ENCODE data around the gene EHBP1. TPM values are rescaled to one million over a fixed set of nuclear protein-coding genes. Genes with fewer than 3 reads are reported as not detected.
"Not testable (repeated sequence)": the region's sequence is repeated elsewhere in the genome, so short reads cannot be mapped to it uniquely, and the experiment has no call there.

The EHBP1 gene
- total and polyA plus RNA-seq, 5 donors from 2014 or later: 8.5 to 25.6 (median 10.0) TPM

GRCh38 chr2:63064197-63064596, 358.7 kb downstream of the EHBP1 start:
- peaks cover 0 to 6% (median 0%) of the 10 kb centered on the region in 7 donors for H3K9me3 Mint-ChIP-seq
- Histone ChIP-seq H3K4me3 (ENCODE audit: low read depth, low read length) (no peak overlapping the region), H3K4me1 (ENCODE audit: control insufficient read depth, insufficient read depth, low read length, poor library complexity, severe bottlenecking) (peaks cover 9% of the 10 kb centered on the region), H3K36me3 (ENCODE audit: control insufficient read depth, insufficient read depth, low read length) (no peaks in the 10 kb centered on the region), H3K27me3 (ENCODE audit: control insufficient read depth, insufficient read depth, low read length) (peaks cover 54% of the 10 kb centered on the region), H3K27ac (ENCODE audit: insufficient read depth, low read length, poor library complexity, severe bottlenecking) (no peak overlapping the region), H3K9me3 (ENCODE audit: control insufficient read depth in 2 of 2, low read length in 2 of 2) (peaks cover 0 to 2% of the 10 kb centered on the region in 2 experiments)
- H3K36me3 Mint-ChIP-seq: no peaks in the 10 kb centered on the region
- DNase-seq (no peak), ATAC-seq (ENCODE audit: low read depth in 2 of 2) (no peak)
- H3K27ac Mint-ChIP-seq: no peak overlapping the region
- H3K4me1 Mint-ChIP-seq: peaks cover 0 to 6% (median 5%) of the 10 kb centered on the region in 4 donors
- no peak overlapping the region for H3K4me3 Mint-ChIP-seq
- H3K27me3 Mint-ChIP-seq: peaks cover 65% of the 10 kb centered on the region

- Histone ChIP-seq H3K27me3 (ENCODE audit: control insufficient read depth, insufficient read depth, low read length) (peaks cover 57% of the 10 kb centered on the region), H3K4me3 (ENCODE audit: low read depth, low read length) (no peak overlapping the region), H3K9me3 (ENCODE audit: control insufficient read depth in 2 of 2, low read length in 2 of 2) (peaks cover 0 to 2% of the 10 kb centered on the region in 2 experiments), H3K36me3 (ENCODE audit: control insufficient read depth, insufficient read depth, low read length) (no peaks in the 10 kb centered on the region), H3K4me1 (ENCODE audit: control insufficient read depth, insufficient read depth, low read length, poor library complexity, severe bottlenecking) (peaks cover 5% of the 10 kb centered on the region), H3K27ac (ENCODE audit: insufficient read depth, low read length, poor library complexity, severe bottlenecking) (no peak overlapping the region)
- Mint-ChIP-seq H3K4me1 (peaks cover 0 to 6% (median 5%) of the 10 kb centered on the region in 4 donors), H3K27me3 (peaks cover 70% of the 10 kb centered on the region), H3K4me3 (no peak overlapping the region), H3K36me3 (no peaks in the 10 kb centered on the region), H3K27ac (no peak overlapping the region), H3K9me3 (peaks cover 0 to 6% (median 0%) of the 10 kb centered on the region in 7 donors)
- ATAC-seq (ENCODE audit: low read depth in 2 of 2): no peak
- DNase-seq: no peak
These were observed 359.1 kb downstream of the EHBP1 start for GRCh38 chr2:63064661-63065060.

- Histone ChIP-seq H3K4me3 (ENCODE audit: low read depth, low read length) (no peak overlapping the region), H3K4me1 (ENCODE audit: control insufficient read depth, insufficient read depth, low read length, poor library complexity, severe bottlenecking) (no peaks in the 10 kb centered on the region), H3K9me3 (ENCODE audit: control insufficient read depth in 2 of 2, low read length in 2 of 2) (peaks cover 0 to 2% of the 10 kb centered on the region in 2 experiments), H3K27ac (ENCODE audit: insufficient read depth, low read length, poor library complexity, severe bottlenecking) (no peak overlapping the region), H3K36me3 (ENCODE audit: control insufficient read depth, insufficient read depth, low read length) (no peaks in the 10 kb centered on the region), H3K27me3 (ENCODE audit: control insufficient read depth, insufficient read depth, low read length) (peaks cover 48% of the 10 kb centered on the region)
- no peaks in the 10 kb centered on the region for H3K4me1 Mint-ChIP-seq
- no peaks in the 10 kb centered on the region for H3K36me3 Mint-ChIP-seq
- H3K27me3 Mint-ChIP-seq: peaks cover 57% of the 10 kb centered on the region
- peaks cover 0 to 6% (median 0%) of the 10 kb centered on the region in 7 donors for H3K9me3 Mint-ChIP-seq
- ATAC-seq (ENCODE audit: low read depth in 2 of 2): no peak
- no peak overlapping the region for H3K27ac Mint-ChIP-seq
- DNase-seq: no peak
- no peak overlapping the region for H3K4me3 Mint-ChIP-seq
These were observed 360.8 kb downstream of the EHBP1 start for GRCh38 chr2:63066265-63066664.

GRCh38 chr2:63066838-63067237, 361.3 kb downstream of the EHBP1 start:
- Histone ChIP-seq H3K36me3 (ENCODE audit: control insufficient read depth, insufficient read depth, low read length) (no peaks in the 10 kb centered on the region), H3K9me3 (ENCODE audit: control insufficient read depth in 2 of 2, low read length in 2 of 2) (peaks cover 0 to 2% of the 10 kb centered on the region in 2 experiments), H3K27ac (ENCODE audit: insufficient read depth, low read length, poor library complexity, severe bottlenecking) (no peak overlapping the region), H3K4me1 (ENCODE audit: control insufficient read depth, insufficient read depth, low read length, poor library complexity, severe bottlenecking) (no peaks in the 10 kb centered on the region), H3K4me3 (ENCODE audit: low read depth, low read length) (no peak overlapping the region), H3K27me3 (ENCODE audit: control insufficient read depth, insufficient read depth, low read length) (peaks cover 42% of the 10 kb centered on the region)
- Mint-ChIP-seq H3K4me1 (no peaks in the 10 kb centered on the region), H3K36me3 (no peaks in the 10 kb centered on the region), H3K4me3 (no peak overlapping the region), H3K27ac (no peak overlapping the region), H3K9me3 (peaks cover 0 to 6% (median 0%) of the 10 kb centered on the region in 7 donors), H3K27me3 (peaks cover 52% of the 10 kb centered on the region)
- no peak for DNase-seq
- ATAC-seq (ENCODE audit: low read depth in 2 of 2): no peak

GRCh38 chr2:63071664-63072063, 366.2 kb downstream of the EHBP1 start:
- no peak for ATAC-seq (ENCODE audit: low read depth in 2 of 2)
- Mint-ChIP-seq H3K4me3 (no peak overlapping the region), H3K9me3 (peaks cover 0 to 3% (median 0%) of the 10 kb centered on the region in 7 donors), H3K27me3 (peaks cover 32% of the 10 kb centered on the region), H3K36me3 (no peaks in the 10 kb centered on the region), H3K27ac (no peak overlapping the region), H3K4me1 (no peaks in the 10 kb centered on the region)
- H3K27me3 ChIP-seq (ENCODE audit: control insufficient read depth, insufficient read depth, low read length): peaks cover 16% of the 10 kb centered on the region
- no peak for DNase-seq
- H3K27ac ChIP-seq (ENCODE audit: insufficient read depth, low read length, poor library complexity, severe bottlenecking): no peak overlapping the region
- no peak overlapping the region for H3K4me3 ChIP-seq (ENCODE audit: low read depth, low read length)
- H3K9me3 ChIP-seq (ENCODE audit: control insufficient read depth in 2 of 2, low read length in 2 of 2): no peaks in the 10 kb centered on the region
- no peaks in the 10 kb centered on the region for H3K36me3 ChIP-seq (ENCODE audit: control insufficient read depth, insufficient read depth, low read length)
- no peaks in the 10 kb centered on the region for H3K4me1 ChIP-seq (ENCODE audit: control insufficient read depth, insufficient read depth, low read length, poor library complexity, severe bottlenecking)

- Histone ChIP-seq H3K4me1 (ENCODE audit: control insufficient read depth, insufficient read depth, low read length, poor library complexity, severe bottlenecking) (no peaks in the 10 kb centered on the region), H3K27me3 (ENCODE audit: control insufficient read depth, insufficient read depth, low read length) (peaks cover 12% of the 10 kb centered on the region), H3K4me3 (ENCODE audit: low read depth, low read length) (no peak overlapping the region), H3K9me3 (ENCODE audit: control insufficient read depth in 2 of 2, low read length in 2 of 2) (no peaks in the 10 kb centered on the region), H3K36me3 (ENCODE audit: control insufficient read depth, insufficient read depth, low read length) (no peaks in the 10 kb centered on the region), H3K27ac (ENCODE audit: insufficient read depth, low read length, poor library complexity, severe bottlenecking) (no peak overlapping the region)
- H3K4me3 Mint-ChIP-seq: no peak overlapping the region
- H3K4me1 Mint-ChIP-seq: no peaks in the 10 kb centered on the region
- ATAC-seq (ENCODE audit: low read depth in 2 of 2): no peak
- DNase-seq: no peak
- H3K9me3 Mint-ChIP-seq: peaks cover 0 to 3% (median 0%) of the 10 kb centered on the region in 7 donors
- H3K27ac Mint-ChIP-seq: no peak overlapping the region
- H3K27me3 Mint-ChIP-seq: peaks cover 25% of the 10 kb centered on the region
- no peaks in the 10 kb centered on the region for H3K36me3 Mint-ChIP-seq
These were observed 368.5 kb downstream of the EHBP1 start for GRCh38 chr2:63073994-63074393.

GRCh38 chr2:63074399-63074798, 368.9 kb downstream of the EHBP1 start:
- ATAC-seq (ENCODE audit: low read depth in 2 of 2); H3K27ac Mint-ChIP-seq; H3K36me3 ChIP-seq (ENCODE audit: control insufficient read depth, insufficient read depth, low read length); H3K9me3 ChIP-seq (ENCODE audit: control insufficient read depth in 2 of 2, low read length in 2 of 2); H3K4me1 ChIP-seq (ENCODE audit: control insufficient read depth, insufficient read depth, low read length, poor library complexity, severe bottlenecking); H3K4me1 Mint-ChIP-seq; DNase-seq; H3K27me3 ChIP-seq (ENCODE audit: control insufficient read depth, insufficient read depth, low read length); H3K9me3 Mint-ChIP-seq; H3K4me3 ChIP-seq (ENCODE audit: low read depth, low read length); H3K27ac ChIP-seq (ENCODE audit: insufficient read depth, low read length, poor library complexity, severe bottlenecking); H3K36me3 Mint-ChIP-seq; H3K4me3 Mint-ChIP-seq: not testable (repeated sequence)
- peaks cover 21% of the 10 kb centered on the region for H3K27me3 Mint-ChIP-seq

- no peak for ATAC-seq (ENCODE audit: low read depth in 2 of 2)
- Histone ChIP-seq H3K4me1 (ENCODE audit: control insufficient read depth, insufficient read depth, low read length, poor library complexity, severe bottlenecking) (no peaks in the 10 kb centered on the region), H3K36me3 (ENCODE audit: control insufficient read depth, insufficient read depth, low read length) (no peaks in the 10 kb centered on the region), H3K4me3 (ENCODE audit: low read depth, low read length) (no peak overlapping the region), H3K27ac (ENCODE audit: insufficient read depth, low read length, poor library complexity, severe bottlenecking) (no peak overlapping the region), H3K27me3 (ENCODE audit: control insufficient read depth, insufficient read depth, low read length) (peaks cover 12% of the 10 kb centered on the region), H3K9me3 (ENCODE audit: control insufficient read depth in 2 of 2, low read length in 2 of 2) (no peaks in the 10 kb centered on the region)
- H3K27me3 Mint-ChIP-seq: peaks cover 13% of the 10 kb centered on the region
- peak in 1 of 3 donors; percentile 10 for DNase-seq
- H3K4me1 Mint-ChIP-seq: no peaks in the 10 kb centered on the region
- H3K4me3 Mint-ChIP-seq: no peak overlapping the region
- H3K27ac Mint-ChIP-seq: no peak overlapping the region
- H3K36me3 Mint-ChIP-seq: no peaks in the 10 kb centered on the region
- H3K9me3 Mint-ChIP-seq: peaks cover 0 to 5% (median 0%) of the 10 kb centered on the region in 7 donors
These were observed 373.5 kb downstream of the EHBP1 start for GRCh38 chr2:63078852-63079606.

Data from CD4-positive, CD25-positive, alpha-beta regulatory T cell (primary cell).